HepG2 (cell line): ENCODE results near the gene NME7. TPM values are rescaled to one million over a fixed set of nuclear protein-coding genes. Genes with fewer than 3 reads are reported as not detected.

Source experiments
- ATAC-seq: fragments of 200-7000 bp; cut with Tn5 transposase; 3 replicates; pipeline ENCODE4 v1.9.1; 2020; ENCODE audit warnings: mild to moderate bottlenecking, moderate library complexity
- BruUV-seq: library from RNA; stranded (reverse); fragments of 400-500 nt; replicated peaks from 2 replicates; lab custom pipeline; 2021; lab: Mats Ljungman, UMichigan
- CTCF ChIA-PET: fragments of 300-600 bp; formaldehyde crosslinking; extraction: SDS; loops from one replicate; lab custom pipeline; 2021; ENCODE audit warnings: low total read pairs, inconsistent platforms, low intra/inter-chr PET ratio; lab: Yijun Ruan, JAX
- POLR2A ChIA-PET: fragments of 350-600 bp; sonication (Branson Sonifier 250); formaldehyde crosslinking; loops from one replicate; lab custom pipeline; 2020; ENCODE audit warnings: antibody characterized with exemption, inconsistent platforms; lab: Yijun Ruan, JAX
- DNase-seq: peaks from one replicate; pipeline ENCODE4 v3.0.0-alpha.2; 2015; ENCODE audit warnings: low spot score
- FAIRE-seq: peaks from 3 replicates; lab custom pipeline; 2011; peaks lifted over from hg19 to GRCh38; lab: Jason Lieb, UNC
- H2AFZ ChIP-seq: one replicate; pipeline ENCODE4 v1.6.1; 2011; ENCODE audit warnings: low read length, inconsistent platforms
- H3K27ac ChIP-seq: fragments of 300-600 bp; 3 replicates; pipeline ENCODE4 v1.8.0; 2011; ENCODE audit warnings: mixed run types, mild to moderate bottlenecking, mixed read lengths, low read length, inconsistent platforms; ENCODE audit not compliant: insufficient read depth; ENCODE audit errors: extremely low read length
- H3K27me3 ChIP-seq, 2 experiments: fragments of 200-600 bp in 1 of 2; 2 replicates in 1 of 2; 3 replicates in 1 of 2; pipeline versions ENCODE4 v1.6.0 to v1.8.0; 2011; ENCODE audit warnings: low read length in 2 of 2, mild to moderate bottlenecking in 2 of 2, moderate library complexity in 2 of 2, inconsistent platforms in 1 of 2; ENCODE audit not compliant: insufficient read depth in 2 of 2, control insufficient read depth in 1 of 2
- H3K36me3 ChIP-seq, 2 experiments: fragments of 200-600 bp in 1 of 2; replicated peaks in 1 of 2; 2 replicates in 1 of 2; 3 replicates in 1 of 2; pipeline versions ENCODE4 v1.5.1 to v1.8.0; 2011; ENCODE audit warnings: low read length in 2 of 2, inconsistent platforms in 1 of 2; ENCODE audit not compliant: insufficient read depth in 2 of 2, control insufficient read depth in 1 of 2
- H3K4me1 ChIP-seq: 2 replicates; pipeline ENCODE4 v1.5.1; 2012; ENCODE audit warnings: low read length, inconsistent platforms; ENCODE audit not compliant: insufficient read depth
- H3K4me2 ChIP-seq: 2 replicates; pipeline ENCODE4 v1.6.0; 2011; ENCODE audit warnings: low read depth, low read length, inconsistent platforms
- H3K4me3 ChIP-seq, 3 experiments: fragments of 200-600 bp in 1 of 3; sonication (generic), shearing (Covaris generic) in 1 of 3; replicated peaks in 1 of 3; 2 replicates each; pipeline ENCODE4 v1.5.1; 2011 to 2016; ENCODE audit warnings: low read length in 3 of 3, inconsistent platforms in 2 of 3, low read depth in 2 of 3, mild to moderate bottlenecking in 2 of 3, control low read depth in 1 of 3, mixed read lengths in 1 of 3; ENCODE audit not compliant: insufficient read depth in 1 of 3
- H3K79me2 ChIP-seq: one replicate; pipeline ENCODE4 v1.6.1; 2011; ENCODE audit warnings: low read length, inconsistent platforms; ENCODE audit not compliant: insufficient read depth
- H3K9ac ChIP-seq: 2 replicates; pipeline ENCODE4 v1.6.0; 2011; ENCODE audit warnings: mild to moderate bottlenecking, low read depth, low read length, inconsistent platforms; ENCODE audit not compliant: insufficient read depth
- H3K9me3 ChIP-seq: 2 replicates; pipeline ENCODE4 v1.5.1; 2012; ENCODE audit warnings: mild to moderate bottlenecking, low read length
- H4K20me1 ChIP-seq: 2 replicates; pipeline ENCODE4 v1.6.0; 2011; ENCODE audit warnings: inconsistent platforms, mild to moderate bottlenecking, low read length, moderate library complexity; ENCODE audit not compliant: insufficient read depth
- AFF4 ChIP-seq: sonication (generic); formaldehyde crosslinking; IDR thresholded peaks from 2 replicates; pipeline ENCODE4 v1.4.0; 2020; ENCODE audit warnings: missing genetic modification reagents
- CHD4 ChIP-seq: fragments of 200-600 bp; sonication (generic); IDR thresholded peaks from 2 replicates; pipeline ENCODE4 v1.7.0; 2017; ENCODE audit warnings: mild to moderate bottlenecking, low read length, borderline replicate concordance
- MATR3 ChIP-seq: sonication (generic); formaldehyde crosslinking; IDR thresholded peaks from 2 replicates; pipeline ENCODE4 v1.4.0; 2020; ENCODE audit warnings: missing genetic modification reagents
- NR2F6 ChIP-seq, 2 experiments: IDR thresholded peaks; 2 replicates each; pipeline ENCODE4 v1.6.1; 2016; ENCODE audit warnings: antibody characterized with exemption in 1 of 2, mild to moderate bottlenecking in 1 of 2
- PITX1 ChIP-seq: sonication (generic); formaldehyde crosslinking; IDR thresholded peaks from 2 replicates; pipeline ENCODE4 v1.5.1; 2020; ENCODE audit warnings: mild to moderate bottlenecking, missing genetic modification reagents
- RFX5 ChIP-seq: IDR thresholded peaks from 2 replicates; pipeline ENCODE4 v1.6.1; 2011; ENCODE audit warnings: low read depth, low read length, improper control_type of control experiment
- ZBED4 ChIP-seq: sonication (generic); formaldehyde crosslinking; IDR thresholded peaks from 2 replicates; pipeline ENCODE4 v1.4.0; 2020; ENCODE audit warnings: missing genetic modification reagents, borderline replicate concordance
- ZMAT5 ChIP-seq: sonication (generic); formaldehyde crosslinking; IDR thresholded peaks from 2 replicates; pipeline ENCODE4 v1.5.0; 2020; ENCODE audit warnings: mild to moderate bottlenecking, low read depth, missing genetic modification reagents, borderline replicate concordance
- ZNF556 ChIP-seq: sonication (generic); formaldehyde crosslinking; IDR thresholded peaks from 2 replicates; pipeline ENCODE4 v1.4.0; 2020; ENCODE audit warnings: mild to moderate bottlenecking, missing genetic modification reagents, borderline replicate concordance
- ZNF704 ChIP-seq: sonication (generic); formaldehyde crosslinking; IDR thresholded peaks from 2 replicates; pipeline ENCODE4 v1.8.1; 2023; ENCODE audit warnings: mild to moderate bottlenecking, inconsistent platforms, moderate library complexity, missing genetic modification reagents, borderline replicate concordance
- WGBS: methylation state at CpG from one replicate; pipeline ENCODE4 v1.1.6; 2017; ENCODE audit warnings: low lambda C conversion rate; 5-methylcytosine and 5-hydroxymethylcytosine counted together
- in situ Hi-C: cut with HindIII; loops from 2 replicates; pipeline ENCODE4 v1.10.0; 2017; ENCODE audit warnings: low pct_unique_long_range_greater_than_20kb; ENCODE audit not compliant: extremely low pct_ligation_motif_present
- intact Hi-C: fragments of 100-400 bp; cut with micrococcal nuclease; formaldehyde crosslinking; loops from one replicate; pipeline ENCODE4 v1.10.0; 2022; ENCODE audit not compliant: unreplicated experiment
- polyA plus RNA-seq, 8 experiments: library from polyadenylated mRNA; depleted of rRNA in 3 of 8; stranded (reverse) in 7 of 8; unstranded in 1 of 8; fragments of >200 nt; fragmentation: Illumina TruSeq in 4 of 8; extraction: Trizol in 4 of 8; gene quantifications; 2 replicates each; pipeline versions ENCODE4 v1.2.1 to v1.2.3, GENCODE V29; 2011 to 2016; ENCODE audit warnings: low read depth in 4 of 8, missing spikeins in 1 of 8, mixed read lengths in 1 of 8; ENCODE audit not compliant: insufficient read depth in 1 of 8
- total RNA-seq, 5 experiments: library from RNA; depleted of rRNA; stranded (reverse); fragments of >200 nt; fragmentation: Illumina TruSeq; extraction: Trizol; gene quantifications; 2 replicates each; pipeline ENCODE4 v1.2.3, GENCODE V29; 2016; ENCODE audit warnings: low read depth in 1 of 5
- TF ChIP-seq, protein P1 (sequence below): sonication (generic); formaldehyde crosslinking; IDR thresholded peaks from 2 replicates; pipeline ENCODE4 v1.4.0; 2020; ENCODE audit warnings: missing genetic modification reagents, borderline replicate concordance

The NME7 gene
- total and polyA plus RNA-seq, 2 of the 13 experiments (the other 11 are each of a cell fraction or from before 2014, with no cell fraction given) = 9.4 to 22.5 TPM

DNA sequence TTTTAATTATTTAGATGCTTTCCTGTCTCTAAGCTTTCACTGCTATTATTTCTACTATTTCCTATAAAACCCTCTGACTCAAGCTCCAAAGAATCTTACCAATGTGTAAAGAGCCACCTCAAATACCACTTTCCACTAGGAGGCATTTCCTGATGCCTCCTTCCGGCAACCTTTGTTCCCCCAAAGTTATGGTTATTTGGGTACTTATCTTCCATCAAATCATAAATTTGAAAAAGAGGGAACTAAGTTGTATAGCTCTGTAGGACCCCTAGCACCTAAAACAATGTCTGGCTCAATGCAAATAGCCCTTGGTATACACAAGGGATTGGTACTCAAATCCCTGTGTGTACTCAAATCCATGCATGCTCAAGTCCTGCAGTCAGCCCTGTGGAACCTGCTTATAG is 79.6 kb downstream of the NME7 start (continued):
- no peak for TF ChIP-seq ZBED4 (CRISPR knock-in tag)
- TF ChIP-seq ZNF704 (CRISPR knock-in tag) = no peak

DNA sequence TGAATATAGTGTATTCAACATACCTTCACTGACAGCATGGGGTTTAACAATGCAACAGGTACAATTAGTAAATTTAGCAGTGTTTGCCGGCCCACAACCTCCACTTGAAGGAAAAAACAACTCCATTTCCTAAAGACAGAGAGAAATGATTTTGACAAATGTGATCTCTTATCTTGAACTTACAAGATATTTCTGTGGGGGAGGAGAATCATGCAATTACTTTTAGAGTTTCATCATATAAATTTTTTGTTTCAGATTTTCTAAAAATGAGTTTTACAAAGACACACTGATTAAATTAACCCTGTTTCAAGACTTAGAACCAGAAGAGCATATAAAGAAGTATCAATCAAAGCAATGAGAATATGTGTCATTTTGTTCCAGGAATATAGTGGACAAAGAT is 80.3 kb downstream of the NME7 start:
- ChIA-PET CTCF (no interaction called here), POLR2A (no interaction called here)
- FAIRE-seq = no peak
- Histone ChIP-seq H3K4me1 (no peaks in the 10 kb centered on the region), H4K20me1 (no peaks in the 10 kb centered on the region), H2AFZ (no peak overlapping the region), H3K36me3 (no peaks in the 10 kb centered on the region), H3K4me3 (no peak overlapping the region), H3K79me2 (no peaks in the 10 kb centered on the region), H3K27me3 (no peaks in the 10 kb centered on the region), H3K9me3 (no peaks in the 10 kb centered on the region), H3K9ac (no peak overlapping the region), H3K4me2 (no peak overlapping the region), H3K27ac (no peak overlapping the region)
- in situ Hi-C loops (no loop called here), intact Hi-C loops (no loop called here)
- BruUV-seq = no TSS peak
- no peak for DNase-seq
- no peak for ATAC-seq
- WGBS = 96% methylated on average over 1 of the region's 1 CpG
- TF ChIP-seq, protein P1, sequence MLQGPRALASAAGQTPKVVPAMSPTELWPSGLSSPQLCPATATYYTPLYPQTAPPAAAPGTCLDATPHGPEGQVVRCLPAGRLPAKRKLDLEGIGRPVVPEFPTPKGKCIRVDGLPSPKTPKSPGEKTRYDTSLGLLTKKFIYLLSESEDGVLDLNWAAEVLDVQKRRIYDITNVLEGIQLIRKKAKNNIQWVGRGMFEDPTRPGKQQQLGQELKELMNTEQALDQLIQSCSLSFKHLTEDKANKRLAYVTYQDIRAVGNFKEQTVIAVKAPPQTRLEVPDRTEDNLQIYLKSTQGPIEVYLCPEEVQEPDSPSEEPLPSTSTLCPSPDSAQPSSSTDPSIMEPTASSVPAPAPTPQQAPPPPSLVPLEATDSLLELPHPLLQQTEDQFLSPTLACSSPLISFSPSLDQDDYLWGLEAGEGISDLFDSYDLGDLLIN (CRISPR knock-in tag) = no peak
- no peak for TF ChIP-seq CHD4
- no peak for TF ChIP-seq AFF4 (CRISPR knock-in tag)
- no peak for TF ChIP-seq ZMAT5
- TF ChIP-seq NR2F6 (IDR thresholded peaks at IDR 0.05) = no peak
- TF ChIP-seq NR2F6 (CRISPR knock-in tag; IDR thresholded peaks at IDR 0.05) = no peak
- no peak for TF ChIP-seq MATR3 (CRISPR knock-in tag)
- TF ChIP-seq PITX1 (CRISPR knock-in tag) = no peak
- TF ChIP-seq RFX5 = no peak
- no peak for TF ChIP-seq ZNF556
